GM18499 (cell line): ENCODE results near the gene FSTL5.
"Not testable (repeated sequence)": the region's sequence is repeated elsewhere in the genome, so short reads cannot be mapped to it uniquely, and the experiment has no call there.

Source experiments
- ATAC-seq: cut with Tn5 transposase; IDR thresholded peaks from one replicate; pipeline ENCODE4 v1.9.1; 2021; ENCODE audit warnings: moderate number of reproducible peaks; ENCODE audit not compliant: insufficient read depth, unreplicated experiment

FSTL5 gene

GRCh38 chr4:161758412-161758811, 405.4 kb downstream of the FSTL5 start:
- not testable (repeated sequence) for ATAC-seq

- no peak for ATAC-seq
Observed at GRCh38 chr4:161728929-161729328, 434.9 kb downstream of the FSTL5 start.

GRCh38 chr4:161721947-161722346, 441.9 kb downstream of the FSTL5 start:
- ATAC-seq, result no peak

- ATAC-seq, result no peak
Observed at GRCh38 chr4:161717084-161717483, 446.7 kb downstream of the FSTL5 start.

GRCh38 chr4:161714931-161715330, 448.9 kb downstream of the FSTL5 start:
- no peak for ATAC-seq

GRCh38 chr4:161714022-161714751, 449.6 kb downstream of the FSTL5 start:
- no peak for ATAC-seq

- ATAC-seq, result no peak
Observed at GRCh38 chr4:161704653-161705052, 459.1 kb downstream of the FSTL5 start.

GRCh38 chr4:161704040-161704439, 459.8 kb downstream of the FSTL5 start:
- ATAC-seq, result no peak

GRCh38 chr4:161702287-161702686, 461.5 kb downstream of the FSTL5 start:
- ATAC-seq, result no peak

- ATAC-seq, result no peak
Observed at GRCh38 chr4:161696944-161697343, 466.9 kb downstream of the FSTL5 start.

- no peak for ATAC-seq
Observed at GRCh38 chr4:161680146-161680545, 483.7 kb downstream of the FSTL5 start.

GRCh38 chr4:161664740-161665139, 499.1 kb downstream of the FSTL5 start:
- no peak for ATAC-seq

GRCh38 chr4:161663844-161664243, 500.0 kb downstream of the FSTL5 start:
- ATAC-seq, result no peak

- ATAC-seq, result no peak
Observed at GRCh38 chr4:161658676-161659075, 505.1 kb downstream of the FSTL5 start.

GRCh38 chr4:161657616-161658015, 506.2 kb downstream of the FSTL5 start:
- no peak for ATAC-seq

GRCh38 chr4:161656594-161656993, 507.2 kb downstream of the FSTL5 start:
- ATAC-seq, result no peak

- ATAC-seq, result no peak
Observed at GRCh38 chr4:161655148-161655547, 508.7 kb downstream of the FSTL5 start.

- no peak for ATAC-seq
Observed at GRCh38 chr4:161653697-161654096, 510.1 kb downstream of the FSTL5 start.

GRCh38 chr4:161651586-161651985, 512.2 kb downstream of the FSTL5 start:
- ATAC-seq, result no peak

- no peak for ATAC-seq
Observed at GRCh38 chr4:161650812-161651211, 513.0 kb downstream of the FSTL5 start.

- ATAC-seq, result no peak
Observed at GRCh38 chr4:161647757-161648156, 516.0 kb downstream of the FSTL5 start.

GRCh38 chr4:161642708-161643107, 521.1 kb downstream of the FSTL5 start:
- ATAC-seq, result no peak
